Measurements from ENCODE around the gene PPARD. TPM values are rescaled to one million over a fixed set of nuclear protein-coding genes. Genes with fewer than 3 reads are reported as not detected.

Gene PPARD
- polyA plus RNA-seq, 2 of the 4 experiments (the other 2 are of a cell fraction) = 3.8 to 5.9 TPM

DNA sequence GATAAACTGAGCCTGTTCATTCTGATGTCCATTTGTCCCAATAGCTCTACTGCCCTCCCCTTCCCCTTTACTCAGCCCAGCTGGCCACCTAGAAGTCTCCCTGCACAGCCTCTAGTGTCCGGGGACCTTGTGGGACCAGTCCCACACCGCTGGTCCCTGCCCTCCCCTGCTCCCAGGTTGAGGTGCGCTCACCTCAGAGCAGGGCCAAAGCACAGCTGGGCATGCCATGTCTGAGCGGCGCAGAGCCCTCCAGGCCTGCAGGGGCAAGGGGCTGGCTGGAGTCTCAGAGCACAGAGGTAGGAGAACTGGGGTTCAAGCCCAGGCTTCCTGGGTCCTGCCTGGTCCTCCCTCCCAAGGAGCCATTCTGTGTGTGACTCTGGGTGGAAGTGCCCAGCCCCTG is 85.1 kb downstream of the PPARD start:
- H3K27ac ChIP-seq = no peak overlapping the region
- POLR2A ChIA-PET = no interaction called here

DNA sequence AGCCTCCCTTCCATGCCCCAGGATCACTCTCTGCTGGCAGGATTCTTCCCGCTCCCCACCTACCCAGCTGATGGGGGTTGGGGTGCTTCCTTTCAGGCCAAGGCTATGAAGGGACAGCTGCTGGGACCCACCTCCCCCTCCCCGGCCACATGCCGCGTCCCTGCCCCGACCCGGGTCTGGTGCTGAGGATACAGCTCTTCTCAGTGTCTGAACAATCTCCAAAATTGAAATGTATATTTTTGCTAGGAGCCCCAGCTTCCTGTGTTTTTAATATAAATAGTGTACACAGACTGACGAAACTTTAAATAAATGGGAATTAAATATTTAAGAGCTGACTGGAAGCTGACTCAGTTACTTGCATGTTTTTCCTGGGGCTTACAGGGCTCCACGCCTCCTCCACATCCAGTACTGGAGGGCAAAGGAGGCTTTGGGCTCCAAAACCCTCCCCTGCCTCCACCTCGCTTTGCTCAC is 85.5 kb downstream of the PPARD start:
- CTCF ChIA-PET = interaction anchor here (1.0 to 1.4 kb wide), 3 partner anchors 9 to 20 kb away, joined by 3 to 4 read pairs (median 3); no protein-coding TSS in a partner anchor
- 0 out of 3 replicates have a peak, but pooled peaks cover 8% of the 10 kb centered on the region for H3K9me3 ChIP-seq
- FAIRE-seq = no peak
- no peak for DNase-seq (ENCODE audit: low read depth in 1 of 2, low spot score in 1 of 2)
- no peak overlapping the region for H3K4me2 ChIP-seq
- no peak overlapping the region for H3K4me3 ChIP-seq
- H3K27ac ChIP-seq = no peak overlapping the region
- WGBS (ENCODE audit: missing lambda C conversion rate) = 96% methylated on average over 3 of the region's 9 CpGs
- no peaks in the 10 kb centered on the region for H3K4me1 ChIP-seq
- POLR2A ChIA-PET = no interaction called here
- ATAC-seq = no peak
- no peak for TF ChIP-seq HOXB5 (CRISPR knock-in tag; IDR thresholded peaks at IDR 0.05)
- TF ChIP-seq KDM5A (IDR thresholded peaks at IDR 0.05) = no peak
- no peak for TF ChIP-seq EHMT2 (IDR thresholded peaks at IDR 0.05; ENCODE audit: low read depth)
- TF ChIP-seq TP53 (CRISPR knock-in tag; IDR thresholded peaks at IDR 0.05) = no peak
- TF ChIP-seq POLR2AphosphoS2 (conservative IDR thresholded peaks at IDR 0.05; ENCODE audit: low read length) = no peak
- TF ChIP-seq, protein P1, sequence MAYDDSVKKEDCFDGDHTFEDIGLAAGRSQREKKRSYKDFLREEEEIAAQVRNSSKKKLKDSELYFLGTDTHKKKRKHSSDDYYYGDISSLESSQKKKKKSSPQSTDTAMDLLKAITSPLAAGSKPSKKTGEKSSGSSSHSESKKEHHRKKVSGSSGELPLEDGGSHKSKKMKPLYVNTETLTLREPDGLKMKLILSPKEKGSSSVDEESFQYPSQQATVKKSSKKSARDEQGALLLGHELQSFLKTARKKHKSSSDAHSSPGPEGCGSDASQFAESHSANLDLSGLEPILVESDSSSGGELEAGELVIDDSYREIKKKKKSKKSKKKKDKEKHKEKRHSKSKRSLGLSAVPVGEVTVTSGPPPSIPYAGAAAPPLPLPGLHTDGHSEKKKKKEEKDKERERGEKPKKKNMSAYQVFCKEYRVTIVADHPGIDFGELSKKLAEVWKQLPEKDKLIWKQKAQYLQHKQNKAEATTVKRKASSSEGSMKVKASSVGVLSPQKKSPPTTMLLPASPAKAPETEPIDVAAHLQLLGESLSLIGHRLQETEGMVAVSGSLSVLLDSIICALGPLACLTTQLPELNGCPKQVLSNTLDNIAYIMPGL (CRISPR knock-in tag; IDR thresholded peaks at IDR 0.05; ENCODE audit: borderline replicate concordance) = no peak
- no peak for TF ChIP-seq NPAS2 (CRISPR knock-in tag; IDR thresholded peaks at IDR 0.05; ENCODE audit: borderline replicate concordance)
- TF ChIP-seq NR3C1 (IDR thresholded peaks at IDR 0.05) = no peak
- TF ChIP-seq SMC3 (IDR thresholded peaks at IDR 0.05) = no peak

More for the DNA sequence above, 85.1 kb downstream of the PPARD start:
- CTCF ChIA-PET = interaction anchor here (1.0 to 1.4 kb wide), 2 partner anchors 9 to 14 kb away, joined by 3 to 4 read pairs; no protein-coding TSS in a partner anchor
- DNase-seq (ENCODE audit: low read depth in 1 of 2, low spot score in 1 of 2) = no peak
- TF ChIP-seq MAZ (IDR thresholded peaks at IDR 0.05; ENCODE audit: borderline replicate concordance, low read depth, low read length) (no peak), HEYL (CRISPR knock-in tag; IDR thresholded peaks at IDR 0.05) (no peak), CEBPB (IDR thresholded peaks at IDR 0.05) (no peak), TFCP2L1 (CRISPR knock-in tag; IDR thresholded peaks at IDR 0.05) (no peak), CHD4 (IDR thresholded peaks at IDR 0.05; ENCODE audit: borderline replicate concordance) (no peak), RFX5 (IDR thresholded peaks at IDR 0.05) (no peak), KDM1A (IDR thresholded peaks at IDR 0.05; ENCODE audit: low read depth) (no peak), NR3C1 (IDR thresholded peaks at IDR 0.05) (no peak), JUNB (IDR thresholded peaks at IDR 0.05) (no peak), HOXB13 (CRISPR knock-in tag; IDR thresholded peaks at IDR 0.05; ENCODE audit: low read depth) (no peak), TP53 (CRISPR knock-in tag; IDR thresholded peaks at IDR 0.05) (no peak), CBX2 (IDR thresholded peaks at IDR 0.05; ENCODE audit: borderline replicate concordance, low read depth) (no peak), ZNF302 (CRISPR knock-in tag; IDR thresholded peaks at IDR 0.05) (no peak), CHD2 (IDR thresholded peaks at IDR 0.05; ENCODE audit: low read length, partially characterized antibody) (no peak)
- TF ChIP-seq, protein P2, sequence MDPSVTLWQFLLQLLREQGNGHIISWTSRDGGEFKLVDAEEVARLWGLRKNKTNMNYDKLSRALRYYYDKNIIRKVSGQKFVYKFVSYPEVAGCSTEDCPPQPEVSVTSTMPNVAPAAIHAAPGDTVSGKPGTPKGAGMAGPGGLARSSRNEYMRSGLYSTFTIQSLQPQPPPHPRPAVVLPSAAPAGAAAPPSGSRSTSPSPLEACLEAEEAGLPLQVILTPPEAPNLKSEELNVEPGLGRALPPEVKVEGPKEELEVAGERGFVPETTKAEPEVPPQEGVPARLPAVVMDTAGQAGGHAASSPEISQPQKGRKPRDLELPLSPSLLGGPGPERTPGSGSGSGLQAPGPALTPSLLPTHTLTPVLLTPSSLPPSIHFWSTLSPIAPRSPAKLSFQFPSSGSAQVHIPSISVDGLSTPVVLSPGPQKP (IDR thresholded peaks at IDR 0.05; ENCODE audit: low read depth, low read length) = no peak
- TF ChIP-seq, protein P3, sequence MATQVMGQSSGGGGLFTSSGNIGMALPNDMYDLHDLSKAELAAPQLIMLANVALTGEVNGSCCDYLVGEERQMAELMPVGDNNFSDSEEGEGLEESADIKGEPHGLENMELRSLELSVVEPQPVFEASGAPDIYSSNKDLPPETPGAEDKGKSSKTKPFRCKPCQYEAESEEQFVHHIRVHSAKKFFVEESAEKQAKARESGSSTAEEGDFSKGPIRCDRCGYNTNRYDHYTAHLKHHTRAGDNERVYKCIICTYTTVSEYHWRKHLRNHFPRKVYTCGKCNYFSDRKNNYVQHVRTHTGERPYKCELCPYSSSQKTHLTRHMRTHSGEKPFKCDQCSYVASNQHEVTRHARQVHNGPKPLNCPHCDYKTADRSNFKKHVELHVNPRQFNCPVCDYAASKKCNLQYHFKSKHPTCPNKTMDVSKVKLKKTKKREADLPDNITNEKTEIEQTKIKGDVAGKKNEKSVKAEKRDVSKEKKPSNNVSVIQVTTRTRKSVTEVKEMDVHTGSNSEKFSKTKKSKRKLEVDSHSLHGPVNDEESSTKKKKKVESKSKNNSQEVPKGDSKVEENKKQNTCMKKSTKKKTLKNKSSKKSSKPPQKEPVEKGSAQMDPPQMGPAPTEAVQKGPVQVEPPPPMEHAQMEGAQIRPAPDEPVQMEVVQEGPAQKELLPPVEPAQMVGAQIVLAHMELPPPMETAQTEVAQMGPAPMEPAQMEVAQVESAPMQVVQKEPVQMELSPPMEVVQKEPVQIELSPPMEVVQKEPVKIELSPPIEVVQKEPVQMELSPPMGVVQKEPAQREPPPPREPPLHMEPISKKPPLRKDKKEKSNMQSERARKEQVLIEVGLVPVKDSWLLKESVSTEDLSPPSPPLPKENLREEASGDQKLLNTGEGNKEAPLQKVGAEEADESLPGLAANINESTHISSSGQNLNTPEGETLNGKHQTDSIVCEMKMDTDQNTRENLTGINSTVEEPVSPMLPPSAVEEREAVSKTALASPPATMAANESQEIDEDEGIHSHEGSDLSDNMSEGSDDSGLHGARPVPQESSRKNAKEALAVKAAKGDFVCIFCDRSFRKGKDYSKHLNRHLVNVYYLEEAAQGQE (IDR thresholded peaks at IDR 0.05) = no peak
- TF ChIP-seq, protein P4, sequence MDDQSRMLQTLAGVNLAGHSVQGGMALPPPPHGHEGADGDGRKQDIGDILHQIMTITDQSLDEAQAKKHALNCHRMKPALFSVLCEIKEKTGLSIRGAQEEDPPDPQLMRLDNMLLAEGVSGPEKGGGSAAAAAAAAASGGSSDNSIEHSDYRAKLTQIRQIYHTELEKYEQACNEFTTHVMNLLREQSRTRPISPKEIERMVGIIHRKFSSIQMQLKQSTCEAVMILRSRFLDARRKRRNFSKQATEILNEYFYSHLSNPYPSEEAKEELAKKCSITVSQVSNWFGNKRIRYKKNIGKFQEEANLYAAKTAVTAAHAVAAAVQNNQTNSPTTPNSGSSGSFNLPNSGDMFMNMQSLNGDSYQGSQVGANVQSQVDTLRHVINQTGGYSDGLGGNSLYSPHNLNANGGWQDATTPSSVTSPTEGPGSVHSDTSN (IDR thresholded peaks at IDR 0.05) = no peak
- TF ChIP-seq, protein P1 (CRISPR knock-in tag; IDR thresholded peaks at IDR 0.05; ENCODE audit: borderline replicate concordance) = no peak
- TF ChIP-seq, protein P5, sequence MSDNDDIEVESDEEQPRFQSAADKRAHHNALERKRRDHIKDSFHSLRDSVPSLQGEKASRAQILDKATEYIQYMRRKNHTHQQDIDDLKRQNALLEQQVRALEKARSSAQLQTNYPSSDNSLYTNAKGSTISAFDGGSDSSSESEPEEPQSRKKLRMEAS (IDR thresholded peaks at IDR 0.05) = no peak
- 0 out of 3 replicates have a peak, but pooled peaks cover 8% of the 10 kb centered on the region for H3K9me3 ChIP-seq
- no peaks in the 10 kb centered on the region for H3K4me1 ChIP-seq
- WGBS (ENCODE audit: missing lambda C conversion rate) = 83% methylated on average over 2 of the region's 5 CpGs
- FAIRE-seq = no peak
- no peak overlapping the region for H3K4me2 ChIP-seq
- no peak for ATAC-seq
- H3K4me3 ChIP-seq = no peak overlapping the region
